Right lobe of liver (tissue), 4 donors: ENCODE measurements around the gene ATP5MC2.

Experiments used
- CTCF ChIP-seq, 4 donors: fragments of 200-600 bp in 3 of 4; fragments of 450-650 bp in 1 of 4; IDR thresholded peaks; one replicate each; pipeline versions ENCODE4 v1.5.1 to v1.8.0; 2016 to 2022; ENCODE audit warnings: antibody characterized with exemption in 4 of 4, mild to moderate bottlenecking in 2 of 4
- POLR2A ChIP-seq: fragments of 450-650 bp; IDR thresholded peaks from one replicate; pipeline ENCODE4 v1.6.1; 2017; ENCODE audit warnings: antibody characterized with exemption, mild to moderate bottlenecking
- donor health status: DM: no; HTN: no; CAD: no.
- donor health status: DM: no; HTN: no; CAD: no.
- donor health status: DM: no; HTN: yes; CAD: no.

- TF ChIP-seq CTCF (IDR thresholded peaks at IDR 0.05) (no peak), POLR2A (no peak)
Measured at GRCh38 chr12:53670308-53670707, 5.6 kb downstream of the ATP5MC2 start.
